Stomach smooth muscle (tissue), 2 donors: ENCODE data around the gene ALDH1A1.

Experiments used
- H3K27ac ChIP-seq: one replicate; pipeline ENCODE4 v1.7.0; 2013; ENCODE audit warnings: mild to moderate bottlenecking, low read length, inconsistent platforms
- H3K27me3 ChIP-seq, 2 donors: one replicate each; pipeline ENCODE4 v1.7.0; 2013; ENCODE audit warnings: low read length in 2 of 2; ENCODE audit not compliant: insufficient read depth in 2 of 2, control insufficient read depth in 1 of 2
- H3K36me3 ChIP-seq, 2 donors: one replicate each; pipeline ENCODE4 v1.7.0; 2013; ENCODE audit warnings: low read length in 2 of 2; ENCODE audit not compliant: control insufficient read depth in 2 of 2, insufficient read depth in 2 of 2
- H3K4me1 ChIP-seq: one replicate; pipeline ENCODE4 v1.7.0; 2013; ENCODE audit warnings: low read length; ENCODE audit not compliant: control insufficient read depth, insufficient read depth
- H3K4me3 ChIP-seq, 2 donors: one replicate each; pipeline ENCODE4 v1.7.0; 2013; ENCODE audit warnings: low read length in 2 of 2
- H3K9ac ChIP-seq, 2 donors: one replicate each; pipeline ENCODE4 v1.7.0; 2013; ENCODE audit warnings: low read length in 2 of 2, mild to moderate bottlenecking in 1 of 2
- H3K9me3 ChIP-seq, 2 donors: one replicate each; pipeline ENCODE4 v1.7.0; 2013; ENCODE audit warnings: low read length in 2 of 2; ENCODE audit not compliant: control insufficient read depth in 2 of 2
- donor health status: healthy.
- donor health status: Pancreatic carcinoma.

The ALDH1A1 gene

GRCh38 chr9:72951520-72952380, 1.1 kb downstream of the ALDH1A1 start:
- peak overlapping the region; percentile 15 to 61 for H3K4me3 ChIP-seq
- peak overlapping the region in 1 of 2 donors; percentile 44 for H3K9ac ChIP-seq
- no peaks in the 10 kb centered on the region for H3K27me3 ChIP-seq
- no peaks in the 10 kb centered on the region for H3K36me3 ChIP-seq
- H3K9me3 ChIP-seq: no peaks in the 10 kb centered on the region
- H3K27ac ChIP-seq: no peak overlapping the region
- no peaks in the 10 kb centered on the region for H3K4me1 ChIP-seq

GRCh38 chr9:72950875-72951442, 1.9 kb downstream of the ALDH1A1 start:
- no peaks in the 10 kb centered on the region for H3K36me3 ChIP-seq
- H3K4me3 ChIP-seq: peak overlapping the region in 1 of 2 donors; percentile 61
- H3K9me3 ChIP-seq: no peaks in the 10 kb centered on the region
- H3K27ac ChIP-seq: no peak overlapping the region
- no peaks in the 10 kb centered on the region for H3K4me1 ChIP-seq
- H3K9ac ChIP-seq: peak overlapping the region in 1 of 2 donors; percentile 0
- H3K27me3 ChIP-seq: no peaks in the 10 kb centered on the region

- Histone ChIP-seq H3K27ac (no peak overlapping the region), H3K27me3 (no peaks in the 10 kb centered on the region), H3K9me3 (no peaks in the 10 kb centered on the region), H3K9ac (no peak overlapping the region), H3K4me1 (no peaks in the 10 kb centered on the region), H3K36me3 (no peaks in the 10 kb centered on the region), H3K4me3 (no peak overlapping the region)
Observed at GRCh38 chr9:72949918-72950325, 2.9 kb downstream of the ALDH1A1 start.

- Histone ChIP-seq H3K9ac (no peak overlapping the region), H3K27ac (no peak overlapping the region), H3K9me3 (no peaks in the 10 kb centered on the region), H3K36me3 (no peaks in the 10 kb centered on the region), H3K27me3 (no peaks in the 10 kb centered on the region), H3K4me1 (no peaks in the 10 kb centered on the region), H3K4me3 (peak overlapping the region in 1 of 2 donors; percentile 25)
Observed at GRCh38 chr9:72949244-72949582, 3.6 kb downstream of the ALDH1A1 start.

GRCh38 chr9:72948575-72949243, 4.1 kb downstream of the ALDH1A1 start:
- no peak overlapping the region for H3K9ac ChIP-seq
- H3K27me3 ChIP-seq: no peaks in the 10 kb centered on the region
- H3K27ac ChIP-seq: no peak overlapping the region
- H3K4me3 ChIP-seq: no peak overlapping the region
- no peaks in the 10 kb centered on the region for H3K4me1 ChIP-seq
- H3K36me3 ChIP-seq: no peaks in the 10 kb centered on the region
- no peaks in the 10 kb centered on the region for H3K9me3 ChIP-seq

GRCh38 chr9:72947984-72948465, 4.8 kb downstream of the ALDH1A1 start:
- Histone ChIP-seq H3K36me3 (no peaks in the 10 kb centered on the region), H3K27ac (no peak overlapping the region), H3K9ac (no peak overlapping the region), H3K9me3 (no peaks in the 10 kb centered on the region), H3K4me3 (no peak overlapping the region), H3K4me1 (no peaks in the 10 kb centered on the region), H3K27me3 (no peaks in the 10 kb centered on the region)

- no peaks in the 10 kb centered on the region for H3K9me3 ChIP-seq
- H3K27me3 ChIP-seq: no peaks in the 10 kb centered on the region
- H3K4me1 ChIP-seq: no peaks in the 10 kb centered on the region
- no peak overlapping the region for H3K4me3 ChIP-seq
- no peak overlapping the region for H3K9ac ChIP-seq
- H3K36me3 ChIP-seq: no peaks in the 10 kb centered on the region
- H3K27ac ChIP-seq: no peak overlapping the region
Observed at GRCh38 chr9:72946821-72947220, 6.0 kb downstream of the ALDH1A1 start.

GRCh38 chr9:72946318-72946717, 6.5 kb downstream of the ALDH1A1 start:
- no peak overlapping the region for H3K4me3 ChIP-seq
- no peaks in the 10 kb centered on the region for H3K9me3 ChIP-seq
- H3K4me1 ChIP-seq: no peaks in the 10 kb centered on the region
- no peak overlapping the region for H3K9ac ChIP-seq
- H3K27me3 ChIP-seq: no peaks in the 10 kb centered on the region
- H3K36me3 ChIP-seq: no peaks in the 10 kb centered on the region
- no peak overlapping the region for H3K27ac ChIP-seq

- no peaks in the 10 kb centered on the region for H3K27me3 ChIP-seq
- no peaks in the 10 kb centered on the region for H3K36me3 ChIP-seq
- H3K4me3 ChIP-seq: no peak overlapping the region
- no peaks in the 10 kb centered on the region for H3K4me1 ChIP-seq
- no peak overlapping the region for H3K27ac ChIP-seq
- no peak overlapping the region for H3K9ac ChIP-seq
- H3K9me3 ChIP-seq: no peaks in the 10 kb centered on the region
Observed at GRCh38 chr9:72945391-72945790, 7.5 kb downstream of the ALDH1A1 start.

GRCh38 chr9:72943844-72944462, 8.9 kb downstream of the ALDH1A1 start:
- Histone ChIP-seq H3K4me1 (no peaks in the 10 kb centered on the region), H3K36me3 (no peaks in the 10 kb centered on the region), H3K27ac (no peak overlapping the region)

More at GRCh38 chr9:72943844-72944462, 8.9 kb downstream of the ALDH1A1 start:
- Histone ChIP-seq H3K4me3 (no peak overlapping the region), H3K27me3 (no peaks in the 10 kb centered on the region), H3K9me3 (no peaks in the 10 kb centered on the region), H3K9ac (no peak overlapping the region)
